HCT116 (cell line): ENCODE measurements around the gene SZT2. TPM values are rescaled to one million over a fixed set of nuclear protein-coding genes. Genes with fewer than 3 reads are reported as not detected.

Source experiments
- ATAC-seq: fragments of 200-7000 bp; cut with Tn5 transposase; 2 replicates; pipeline ENCODE4 v1.9.1; 2020; ENCODE audit warnings: mild to moderate bottlenecking, moderate library complexity
- BruUV-seq: library from RNA; stranded (reverse); fragments of 400-500 nt; replicated peaks from 2 replicates; lab custom pipeline; 2021; lab: Mats Ljungman, UMichigan
- CTCF ChIA-PET: fragments of 300-600 bp; sonication (Branson Sonifier 250); formaldehyde crosslinking; loops from one replicate; lab custom pipeline; 2021; ENCODE audit warnings: antibody characterized with exemption; lab: Charles Lee
- POLR2A ChIA-PET: fragments of 300-600, 350-600 bp; sonication (Branson Sonifier 250); formaldehyde crosslinking; loops from one replicate; lab custom pipeline; 2021; ENCODE audit warnings: antibody characterized with exemption; lab: Charles Lee
- RAD21 ChIA-PET, 2 experiments: fragments of 300-600 bp; sonication (Branson Sonifier 250); formaldehyde crosslinking; loops; one replicate each; lab custom pipeline; 2023; ENCODE audit warnings: low total read pairs in 2 of 2; ENCODE audit not compliant: uncharacterized antibody in 2 of 2, unreplicated experiment in 2 of 2, low non-redundant PET in 1 of 2; lab: Charles Lee
- DNase-seq: peaks from one replicate; pipeline ENCODE4 v3.0.0-alpha.2; 2010; ENCODE audit warnings: low read depth, low spot score
- H2AFZ ChIP-seq: fragments of 200-600 bp; shearing (Covaris generic), sonication (generic); 2 replicates; pipeline ENCODE4 v1.6.1; 2017; ENCODE audit warnings: low read depth, mixed run types, mixed read lengths, antibody characterized with exemption, low read length; ENCODE audit not compliant: poor library complexity, severe bottlenecking
- H3K27ac ChIP-seq: 2 replicates; pipeline ENCODE4 v1.5.1; 2012; ENCODE audit warnings: low read depth, low read length
- H3K27me3 ChIP-seq: fragments of 200-600 bp; sonication (generic); 2 replicates; pipeline ENCODE4 v1.6.1; 2016; ENCODE audit warnings: mixed run types, low read length, mixed read lengths; ENCODE audit not compliant: insufficient read depth
- H3K36me3 ChIP-seq, 2 experiments: fragments of 200-500 bp in 1 of 2; fragments of 200-600 bp in 1 of 2; sonication (Bioruptor generic) in 1 of 2; sonication (generic) in 1 of 2; 2 replicates each; pipeline versions ENCODE4 v1.5.1 to v1.6.1; 2014 to 2016; ENCODE audit warnings: low read length in 2 of 2, inconsistent platforms in 1 of 2, mixed read lengths in 1 of 2, mixed run types in 1 of 2; ENCODE audit not compliant: insufficient read depth in 2 of 2, control insufficient read depth in 1 of 2
- H3K4me1 ChIP-seq, 2 experiments: fragments of 200-600 bp in 1 of 2; sonication (generic) in 1 of 2; 2 replicates each; pipeline versions ENCODE4 v1.5.1 to v1.6.1; 2012 to 2017; ENCODE audit warnings: low read length in 2 of 2, inconsistent platforms in 1 of 2, mild to moderate bottlenecking in 1 of 2, mixed read lengths in 1 of 2, mixed run types in 1 of 2, moderate library complexity in 1 of 2; ENCODE audit not compliant: insufficient read depth in 2 of 2, control insufficient read depth in 1 of 2
- H3K4me2 ChIP-seq: fragments of 200-600 bp; sonication (generic); 2 replicates; pipeline ENCODE4 v1.6.1; 2017; ENCODE audit warnings: mixed run types, low read length, mixed read lengths
- H3K4me3 ChIP-seq, 2 experiments: fragments of 200-600 bp in 1 of 2; sonication (generic) in 1 of 2; replicated peaks in 1 of 2; 2 replicates each; pipeline ENCODE4 v1.5.1; 2011 to 2016; ENCODE audit warnings: low read length in 2 of 2, control low read depth in 1 of 2, low read depth in 1 of 2, mild to moderate bottlenecking in 1 of 2, mixed read lengths in 1 of 2, mixed run types in 1 of 2
- H3K79me2 ChIP-seq: fragments of 200-600 bp; sonication (generic); 2 replicates; pipeline ENCODE4 v1.6.1; 2017; ENCODE audit warnings: mild to moderate bottlenecking, mixed run types, low read length, moderate library complexity, mixed read lengths; ENCODE audit not compliant: insufficient read depth
- H3K9ac ChIP-seq: fragments of 200-600 bp; sonication (generic); 2 replicates; pipeline ENCODE4 v1.6.1; 2016; ENCODE audit warnings: low read length, mixed read lengths
- H3K9me2 ChIP-seq: fragments of 200-600 bp; sonication (generic), shearing (Covaris generic); 2 replicates; pipeline ENCODE4 v1.6.1; 2017; ENCODE audit warnings: mixed run types, mild to moderate bottlenecking, moderate library complexity; ENCODE audit not compliant: insufficient read depth
- H3K9me3 ChIP-seq, 2 experiments: fragments of 200-500 bp in 1 of 2; fragments of 200-600 bp in 1 of 2; sonication (Bioruptor generic) in 1 of 2; sonication (generic) in 1 of 2; 2 replicates each; pipeline ENCODE4 v1.6.1; 2014 to 2017; ENCODE audit warnings: low read length in 2 of 2, mixed read lengths in 2 of 2, inconsistent platforms in 1 of 2, low read depth in 1 of 2, mild to moderate bottlenecking in 1 of 2, mixed run types in 1 of 2, moderate library complexity in 1 of 2; ENCODE audit not compliant: control insufficient read depth in 1 of 2, insufficient read depth in 1 of 2
- H4K20me1 ChIP-seq: fragments of 200-600 bp; sonication (generic), shearing (Covaris generic); 2 replicates; pipeline ENCODE4 v1.6.1; 2017; ENCODE audit warnings: mixed run types, mild to moderate bottlenecking, moderate library complexity; ENCODE audit not compliant: insufficient read depth
- ATF3 ChIP-seq: IDR thresholded peaks from 2 replicates; pipeline ENCODE4 v1.6.1; 2012
- CBX3 ChIP-seq: IDR thresholded peaks from 2 replicates; pipeline ENCODE4 v1.6.1; 2012; ENCODE audit warnings: low read depth
- EGR1 ChIP-seq: IDR thresholded peaks from 2 replicates; pipeline ENCODE4 v1.6.1; 2012; ENCODE audit warnings: low read depth
- ELF1 ChIP-seq: IDR thresholded peaks from 2 replicates; pipeline ENCODE4 v1.6.1; 2012; ENCODE audit warnings: low read depth, borderline replicate concordance
- EZH2 ChIP-seq: fragments of 200-600 bp; sonication (generic); IDR thresholded peaks from 2 replicates; pipeline ENCODE4 v1.6.1; 2017; ENCODE audit warnings: antibody characterized with exemption, mixed run types
- FOSL1 ChIP-seq: IDR thresholded peaks from 2 replicates; pipeline ENCODE4 v1.6.1; 2012; ENCODE audit warnings: low read depth
- JUND ChIP-seq: IDR thresholded peaks from 2 replicates; pipeline ENCODE4 v1.6.1; 2012
- POLR2A ChIP-seq: IDR thresholded peaks from 2 replicates; pipeline ENCODE4 v1.7.0; 2011; ENCODE audit warnings: borderline replicate concordance; ENCODE audit not compliant: insufficient read depth, insufficient read length; ENCODE audit errors: extremely low read depth
- POLR2AphosphoS5 ChIP-seq: IDR thresholded peaks from 2 replicates; pipeline ENCODE4 v1.6.1; 2011; ENCODE audit warnings: mild to moderate bottlenecking, low read depth, low read length, moderate library complexity
- RAD21 ChIP-seq: IDR thresholded peaks from 2 replicates; pipeline ENCODE4 v1.6.1; 2012; ENCODE audit warnings: low read depth, mild to moderate bottlenecking
- REST ChIP-seq: IDR thresholded peaks from 2 replicates; pipeline ENCODE4 v1.6.1; 2012; ENCODE audit warnings: low read depth
- SIN3A ChIP-seq: IDR thresholded peaks from 2 replicates; pipeline ENCODE4 v1.6.1; 2012; ENCODE audit warnings: low read depth
- SP1 ChIP-seq: IDR thresholded peaks from 2 replicates; pipeline ENCODE4 v1.6.1; 2012; ENCODE audit warnings: low read depth
- SRF ChIP-seq: IDR thresholded peaks from 2 replicates; pipeline ENCODE4 v1.6.1; 2012; ENCODE audit warnings: low read depth
- TCF7L2 ChIP-seq: IDR thresholded peaks from 2 replicates; pipeline ENCODE4 v1.7.0; 2011; ENCODE audit warnings: borderline replicate concordance, inconsistent platforms; ENCODE audit not compliant: insufficient read depth, insufficient read length; ENCODE audit errors: extremely low read depth
- ZFX ChIP-seq: fragments of 450-650 bp; IDR thresholded peaks from 2 replicates; pipeline ENCODE4 v1.6.1; 2017
- ZNF274 ChIP-seq: fragments of 200-500 bp; sonication (Bioruptor generic); IDR thresholded peaks from 2 replicates; pipeline ENCODE4 v1.6.1; 2014; ENCODE audit warnings: mild to moderate bottlenecking, low read depth, low read length, inconsistent platforms
- intact Hi-C: fragments of 100-400 bp; cut with micrococcal nuclease; formaldehyde crosslinking; loops from 2 replicates; pipeline ENCODE4 v1.10.0; 2022
- total RNA-seq: library from RNA; stranded (reverse); gene quantifications from one replicate; pipeline ENCODE4 v1.2.1, GENCODE V29; 2021; ENCODE audit not compliant: unreplicated experiment
- TF ChIP-seq, protein P1 (sequence below), 3 experiments: fragments of 200-600 bp in 1 of 3; sonication (generic) in 1 of 3; IDR thresholded peaks in 2 of 3; conservative IDR thresholded peaks in 1 of 3; 2 replicates each; pipeline ENCODE4 v1.5.1; 2012 to 2017; ENCODE audit warnings: low read depth in 2 of 3, low read length in 2 of 3, antibody characterized with exemption in 1 of 3, borderline replicate concordance in 1 of 3, control low read depth in 1 of 3, mild to moderate bottlenecking in 1 of 3, mixed read lengths in 1 of 3, mixed run types in 1 of 3, moderate library complexity in 1 of 3; ENCODE audit not compliant: insufficient read depth in 1 of 3
- TF ChIP-seq, protein P2 (sequence below): IDR thresholded peaks from 2 replicates; pipeline ENCODE4 v1.6.1; 2011; ENCODE audit warnings: mild to moderate bottlenecking, low read length, moderate library complexity; ENCODE audit not compliant: insufficient replicate concordance; ENCODE audit errors: extremely low read depth

The SZT2 gene
- total RNA-seq, 1 experiment from 2014 or later, result 43.0 TPM

DNA sequence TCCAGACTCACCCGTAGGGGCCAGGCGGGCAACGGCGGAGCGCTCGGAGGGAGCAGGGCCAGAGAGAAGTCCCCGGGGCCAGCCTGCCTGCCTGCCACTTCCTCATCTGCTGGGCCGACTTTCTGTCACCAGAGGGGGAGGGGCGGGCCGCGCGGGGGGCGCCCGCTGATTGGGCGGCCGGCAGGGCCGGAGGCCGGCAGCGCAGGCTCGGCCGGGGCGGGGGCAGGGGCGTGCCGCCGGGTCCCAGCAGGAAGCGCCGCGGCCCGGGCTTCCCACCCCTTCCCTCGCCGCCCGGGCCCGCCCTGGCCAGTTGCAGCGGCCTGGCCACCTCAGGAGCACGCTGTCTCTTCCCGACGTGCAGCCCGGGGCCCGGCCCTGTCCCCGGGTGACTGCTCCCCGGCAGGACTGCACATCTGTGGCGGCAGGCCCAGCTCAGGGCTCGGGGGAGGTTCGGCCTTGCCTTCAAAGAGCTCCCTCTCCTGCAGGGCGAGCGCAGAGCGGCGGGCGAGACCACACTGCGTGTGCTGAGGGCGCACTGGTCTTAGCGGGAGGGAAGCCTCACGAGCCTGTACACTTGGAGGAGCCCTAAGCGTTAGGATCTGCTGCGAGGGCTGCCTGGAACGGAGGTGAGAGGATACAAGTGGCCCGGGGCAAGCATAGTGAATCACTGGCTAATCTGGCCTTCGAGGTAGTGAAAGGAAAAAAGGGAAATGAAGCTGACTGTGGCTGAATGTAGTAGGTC is 21.6 kb upstream of the SZT2 start, which contains the start of gene ELOVL1:
TSS of gene ELOVL1 (minus strand) at position 108 of the 742 bp plus-strand sequence. CDS start 2,402 bp downstream, outside the sequence.
- peak within 1 kb of the TSS; percentile 94 for H3K4me2 ChIP-seq
- DNase-seq, result peak; percentile 61
- ChIA-PET CTCF (interaction anchor here (0.9 kb wide), 1 partner anchor 141 kb away, joined by 3 read pairs; no protein-coding TSS in a partner anchor), POLR2A (interaction anchor here (0.6 to 2.5 kb wide), 10 partner anchors 9 to 283 kb away, joined by 3 to 26 read pairs (median 5); partner anchors contain the start of genes C1orf210 and CDC20), RAD21 (interaction anchor here in 1 of 2 experiments (0.6 to 1.2 kb wide), 2 partner anchors 24 to 46 kb away, joined by 3 to 5 read pairs; no protein-coding TSS in a partner anchor)
- no peak within 1 kb of the TSS for H2AFZ ChIP-seq
- H3K4me1 ChIP-seq, result peaks cover 26 to 83% of the 10 kb centered on the region in 2 experiments
- no TSS peak for BruUV-seq
- no peaks in the 10 kb centered on the region for H3K9me3 ChIP-seq
- H3K4me3 ChIP-seq, result peak within 1 kb of the TSS; percentile 75 to 98
- H3K79me2 ChIP-seq, result peaks cover 50% of the 10 kb centered on the region
- peaks cover 10 to 12% of the 10 kb centered on the region in 2 experiments; a peak in 2 of 4 replicates for H3K36me3 ChIP-seq
- intact Hi-C loops, result no loop called here
- peak within 1 kb of the TSS; percentile 98 for H3K9ac ChIP-seq
- H3K27ac ChIP-seq, result peak within 1 kb of the TSS; percentile 98
- H4K20me1 ChIP-seq, result no peaks in the 10 kb centered on the region
- H3K9me2 ChIP-seq, result no peaks in the 10 kb centered on the region
- no peaks in the 10 kb centered on the region for H3K27me3 ChIP-seq
- peak; percentile 73 for ATAC-seq
- no peak for TF ChIP-seq SIN3A
- TF ChIP-seq ZFX, result peak; percentile 91
- TF ChIP-seq FOSL1, result no peak
- TF ChIP-seq TCF7L2, result peak; percentile 33
- no peak for TF ChIP-seq JUND
- TF ChIP-seq ATF3, result no peak
- TF ChIP-seq EZH2, result no peak
- TF ChIP-seq SRF, result no peak
- TF ChIP-seq CBX3, result no peak
- TF ChIP-seq, protein P1, sequence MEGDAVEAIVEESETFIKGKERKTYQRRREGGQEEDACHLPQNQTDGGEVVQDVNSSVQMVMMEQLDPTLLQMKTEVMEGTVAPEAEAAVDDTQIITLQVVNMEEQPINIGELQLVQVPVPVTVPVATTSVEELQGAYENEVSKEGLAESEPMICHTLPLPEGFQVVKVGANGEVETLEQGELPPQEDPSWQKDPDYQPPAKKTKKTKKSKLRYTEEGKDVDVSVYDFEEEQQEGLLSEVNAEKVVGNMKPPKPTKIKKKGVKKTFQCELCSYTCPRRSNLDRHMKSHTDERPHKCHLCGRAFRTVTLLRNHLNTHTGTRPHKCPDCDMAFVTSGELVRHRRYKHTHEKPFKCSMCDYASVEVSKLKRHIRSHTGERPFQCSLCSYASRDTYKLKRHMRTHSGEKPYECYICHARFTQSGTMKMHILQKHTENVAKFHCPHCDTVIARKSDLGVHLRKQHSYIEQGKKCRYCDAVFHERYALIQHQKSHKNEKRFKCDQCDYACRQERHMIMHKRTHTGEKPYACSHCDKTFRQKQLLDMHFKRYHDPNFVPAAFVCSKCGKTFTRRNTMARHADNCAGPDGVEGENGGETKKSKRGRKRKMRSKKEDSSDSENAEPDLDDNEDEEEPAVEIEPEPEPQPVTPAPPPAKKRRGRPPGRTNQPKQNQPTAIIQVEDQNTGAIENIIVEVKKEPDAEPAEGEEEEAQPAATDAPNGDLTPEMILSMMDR (IDR thresholded peaks at IDR 0.05 in 2 of 3, conservative IDR thresholded peaks at IDR 0.05 in 1 of 3; ENCODE audit: borderline replicate concordance in 1 of 3, insufficient read depth in 1 of 3, low read depth in 2 of 3, low read length in 2 of 3), result 0 out of 6 replicates have a peak, but pooled peaks of 1 of the 3 experiments have one; percentile 10
- peak; percentile 96 for TF ChIP-seq POLR2AphosphoS5
- TF ChIP-seq SP1, result no peak
- TF ChIP-seq RAD21, result no peak
- no peak for TF ChIP-seq REST
- TF ChIP-seq EGR1, result no peak
- no peak for TF ChIP-seq ELF1
- TF ChIP-seq ZNF274, result no peak
- peak; percentile 92 for TF ChIP-seq POLR2A
- TF ChIP-seq, protein P2, sequence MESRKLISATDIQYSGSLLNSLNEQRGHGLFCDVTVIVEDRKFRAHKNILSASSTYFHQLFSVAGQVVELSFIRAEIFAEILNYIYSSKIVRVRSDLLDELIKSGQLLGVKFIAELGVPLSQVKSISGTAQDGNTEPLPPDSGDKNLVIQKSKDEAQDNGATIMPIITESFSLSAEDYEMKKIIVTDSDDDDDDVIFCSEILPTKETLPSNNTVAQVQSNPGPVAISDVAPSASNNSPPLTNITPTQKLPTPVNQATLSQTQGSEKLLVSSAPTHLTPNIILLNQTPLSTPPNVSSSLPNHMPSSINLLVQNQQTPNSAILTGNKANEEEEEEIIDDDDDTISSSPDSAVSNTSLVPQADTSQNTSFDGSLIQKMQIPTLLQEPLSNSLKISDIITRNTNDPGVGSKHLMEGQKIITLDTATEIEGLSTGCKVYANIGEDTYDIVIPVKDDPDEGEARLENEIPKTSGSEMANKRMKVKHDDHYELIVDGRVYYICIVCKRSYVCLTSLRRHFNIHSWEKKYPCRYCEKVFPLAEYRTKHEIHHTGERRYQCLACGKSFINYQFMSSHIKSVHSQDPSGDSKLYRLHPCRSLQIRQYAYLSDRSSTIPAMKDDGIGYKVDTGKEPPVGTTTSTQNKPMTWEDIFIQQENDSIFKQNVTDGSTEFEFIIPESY, result peak; percentile 46
